ENCODE data around the gene KCNQ1. TPM values are rescaled to one million over a fixed set of nuclear protein-coding genes. Genes with fewer than 3 reads are reported as not detected.

KCNQ1 gene
- total RNA-seq, 1 donor from 2014 or later = 3.4 TPM

DNA sequence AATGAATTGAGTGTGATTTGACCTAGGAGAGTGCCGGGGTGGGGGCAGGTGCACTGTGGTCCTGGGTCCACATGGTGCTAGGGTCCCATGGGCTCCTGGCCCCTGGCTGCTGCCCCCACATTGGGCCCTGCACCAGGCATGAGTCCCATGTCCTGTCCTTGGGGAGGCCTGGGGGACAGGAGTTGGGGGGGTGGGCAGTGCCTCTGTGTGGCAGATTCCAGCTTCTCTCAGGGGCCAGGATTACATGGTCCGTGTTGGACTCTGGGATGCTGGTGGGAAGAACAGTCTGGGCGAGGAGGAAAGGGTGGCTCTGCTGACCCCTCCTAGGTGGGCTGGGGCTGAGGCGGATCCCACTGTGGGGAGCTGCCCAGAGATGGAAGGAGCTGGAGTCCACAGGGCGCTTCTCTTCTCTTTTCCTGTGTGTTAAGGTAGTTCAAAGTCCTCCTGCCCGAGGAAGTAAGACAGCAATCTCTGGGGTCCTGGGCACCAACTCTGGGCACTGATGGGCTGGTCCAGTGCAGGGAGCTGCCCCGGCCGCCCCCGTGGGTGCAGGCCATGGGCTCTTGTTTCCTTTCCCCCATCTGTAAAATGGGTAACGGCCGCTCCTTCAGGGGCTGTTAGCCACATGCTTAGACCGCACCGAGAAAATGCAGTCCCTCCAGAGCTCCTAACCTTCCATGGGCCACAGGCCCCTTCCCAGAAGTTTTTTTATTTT lies 19.8 kb downstream of the KCNQ1 start:
- H3K9me3 Mint-ChIP-seq = no peaks in the 10 kb centered on the region
- no peak overlapping the region for H3K27ac Mint-ChIP-seq
- peaks cover 19% of the 10 kb centered on the region for H3K4me1 Mint-ChIP-seq (ENCODE audit: low read depth)
- H3K4me3 Mint-ChIP-seq (ENCODE audit: low read depth) = no peak overlapping the region
- DNase-seq (ENCODE audit: low spot score) = no peak
- intact Hi-C loops (cut with micrococcal nuclease) = no loop called here
- no peaks in the 10 kb centered on the region for H3K36me3 Mint-ChIP-seq (ENCODE audit: low read depth)
- peaks cover 10% of the 10 kb centered on the region for H3K27me3 Mint-ChIP-seq (ENCODE audit: low read depth)

DNA sequence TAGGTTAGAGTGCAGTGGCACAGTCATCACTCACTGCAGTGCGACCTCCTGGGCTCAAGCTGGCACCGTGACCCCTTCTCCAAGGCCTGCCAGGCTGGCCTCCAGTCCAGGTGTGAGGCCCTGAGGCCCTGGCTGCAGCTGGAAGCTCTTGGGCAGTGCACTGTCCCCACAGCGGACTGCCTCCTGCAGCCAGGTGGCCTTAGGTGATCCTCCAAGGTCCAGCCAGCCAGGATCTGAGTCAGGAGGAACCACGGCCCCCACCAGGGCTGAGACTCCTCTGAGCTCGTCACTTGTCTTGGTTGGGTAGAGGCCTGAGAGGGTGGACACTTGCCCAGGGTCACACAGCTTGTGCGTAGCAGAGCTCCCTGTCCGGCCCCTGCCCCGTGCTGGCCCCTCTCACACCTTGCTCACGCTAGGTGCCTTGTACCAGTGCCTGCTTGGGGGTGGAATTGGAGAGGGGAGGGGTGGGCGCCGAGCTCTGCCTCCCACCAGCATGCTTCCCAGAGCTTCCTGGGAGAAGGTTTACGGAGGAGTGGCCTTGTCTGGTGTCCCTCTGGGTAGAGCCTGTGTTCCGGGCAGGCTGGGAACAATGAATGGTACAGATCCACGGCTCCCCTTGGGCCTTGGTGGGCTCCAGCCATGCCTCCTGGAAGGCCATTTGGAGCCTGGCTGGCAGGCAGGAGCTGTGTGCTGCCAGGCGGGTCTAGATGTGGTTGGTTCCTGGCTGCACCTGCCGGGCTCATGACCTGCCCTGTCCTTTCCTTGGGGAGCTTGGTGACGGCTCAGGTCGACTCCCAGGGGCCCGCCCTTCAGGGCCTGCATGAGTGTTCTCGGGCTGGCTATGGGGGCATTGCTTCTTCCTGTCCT lies 20.6 kb downstream of the KCNQ1 start:
- no peak for DNase-seq (ENCODE audit: low spot score)
- Mint-ChIP-seq H3K27me3 (ENCODE audit: low read depth) (peaks cover 14% of the 10 kb centered on the region), H3K4me3 (ENCODE audit: low read depth) (no peak overlapping the region), H3K9me3 (no peaks in the 10 kb centered on the region), H3K4me1 (ENCODE audit: low read depth) (peaks cover 19% of the 10 kb centered on the region), H3K27ac (no peak overlapping the region), H3K36me3 (ENCODE audit: low read depth) (no peaks in the 10 kb centered on the region)
- intact Hi-C loops (cut with micrococcal nuclease) = loop anchor here (2.0 kb wide), 1 partner anchor 15 kb away; no protein-coding TSS in a partner anchor

DNA sequence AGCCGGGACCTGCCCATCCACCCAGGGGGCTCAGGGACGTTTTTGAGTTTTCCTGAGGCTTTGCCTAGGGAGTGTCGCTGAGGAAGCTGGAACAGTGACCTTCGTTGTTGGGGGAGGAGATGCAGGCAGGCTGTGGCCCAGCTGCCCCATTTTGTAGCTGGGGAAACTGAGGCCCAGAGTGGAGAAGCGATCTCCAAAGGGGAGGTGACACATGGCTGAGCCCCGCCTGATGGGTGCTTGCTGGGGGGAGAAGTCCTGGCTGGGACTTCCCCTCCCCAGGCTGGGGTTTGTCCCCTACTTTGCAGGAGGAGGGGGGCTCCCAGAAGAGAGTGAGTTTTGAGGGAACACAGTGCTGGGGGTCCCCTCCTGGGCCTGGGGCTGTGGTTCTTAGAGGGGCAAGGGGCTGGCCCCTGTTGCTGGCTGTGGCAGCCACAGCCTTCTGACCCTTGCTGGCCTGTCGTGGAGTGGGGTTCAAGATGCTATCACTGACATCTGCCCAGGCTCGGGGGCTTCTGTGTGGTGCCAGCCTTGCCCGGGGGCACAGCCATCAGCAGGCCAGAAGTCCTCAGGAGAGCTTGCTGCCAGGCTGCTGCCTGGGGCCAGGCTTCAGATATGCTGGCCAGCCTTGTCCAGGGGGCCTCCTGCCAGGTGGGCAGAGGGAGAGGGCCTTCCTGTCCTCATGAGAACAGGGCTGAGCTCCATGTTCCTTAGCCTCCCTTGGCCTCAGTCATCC lies 21.4 kb downstream of the KCNQ1 start:
- intact Hi-C loops (cut with micrococcal nuclease) = loop anchor here (2.0 kb wide), 1 partner anchor 15 kb away; no protein-coding TSS in a partner anchor
- Mint-ChIP-seq H3K9me3 (no peaks in the 10 kb centered on the region), H3K27me3 (ENCODE audit: low read depth) (peaks cover 14% of the 10 kb centered on the region), H3K36me3 (ENCODE audit: low read depth) (no peaks in the 10 kb centered on the region), H3K4me1 (ENCODE audit: low read depth) (peaks cover 19% of the 10 kb centered on the region), H3K4me3 (ENCODE audit: low read depth) (no peak overlapping the region), H3K27ac (no peak overlapping the region)
- no peak for DNase-seq (ENCODE audit: low spot score)

DNA sequence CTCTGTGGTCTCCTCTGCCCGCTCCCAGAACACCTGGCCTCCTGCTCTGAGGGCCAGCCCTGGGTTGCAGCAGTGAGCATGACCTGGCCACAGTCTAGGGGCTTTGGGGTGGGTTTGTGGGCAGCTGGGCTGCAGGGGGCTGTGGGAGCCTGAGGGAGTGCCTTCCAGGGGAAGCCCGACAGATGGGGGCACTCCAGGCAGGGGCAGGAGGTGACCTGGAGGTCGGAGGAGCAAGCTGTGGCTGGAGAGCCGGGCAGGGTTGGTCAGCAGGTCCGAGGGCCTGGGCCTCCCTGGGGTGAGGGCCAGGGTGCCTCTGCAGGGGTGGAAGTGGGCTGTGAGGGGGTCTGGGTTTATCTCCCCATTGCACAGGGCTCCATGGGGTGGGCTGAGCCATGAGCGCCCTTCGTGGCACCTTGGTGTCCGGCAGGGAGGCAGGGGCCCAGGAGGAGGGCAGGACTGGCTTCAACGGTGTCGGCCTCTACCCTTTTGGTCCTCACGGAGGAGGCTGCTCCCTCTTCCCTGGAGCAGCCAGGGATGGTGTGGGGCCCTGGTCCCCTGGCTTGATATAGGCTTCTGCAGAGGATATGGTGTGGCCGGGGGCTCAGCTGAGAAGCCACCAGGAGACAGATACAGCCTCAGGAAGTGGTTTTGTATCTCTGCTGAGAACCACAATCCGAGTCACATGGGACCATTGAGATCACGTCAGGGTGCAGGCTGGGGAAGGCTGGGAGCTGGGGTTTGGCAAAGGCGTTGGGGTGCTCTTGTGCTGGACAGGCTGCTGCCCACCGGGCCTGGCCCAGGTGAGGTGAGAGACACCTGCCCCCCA lies 22.3 kb downstream of the KCNQ1 start:
- H3K27me3 Mint-ChIP-seq (ENCODE audit: low read depth) = peaks cover 14% of the 10 kb centered on the region
- no peaks in the 10 kb centered on the region for H3K36me3 Mint-ChIP-seq (ENCODE audit: low read depth)
- no peaks in the 10 kb centered on the region for H3K9me3 Mint-ChIP-seq
- intact Hi-C loops (cut with micrococcal nuclease) = loop anchor here (2.0 kb wide), 1 partner anchor 14 kb away; no protein-coding TSS in a partner anchor
- H3K4me1 Mint-ChIP-seq (ENCODE audit: low read depth) = peaks cover 19% of the 10 kb centered on the region
- no peak overlapping the region for H3K27ac Mint-ChIP-seq
- DNase-seq (ENCODE audit: low spot score) = peak; percentile 70
- no peak overlapping the region for H3K4me3 Mint-ChIP-seq (ENCODE audit: low read depth)

DNA sequence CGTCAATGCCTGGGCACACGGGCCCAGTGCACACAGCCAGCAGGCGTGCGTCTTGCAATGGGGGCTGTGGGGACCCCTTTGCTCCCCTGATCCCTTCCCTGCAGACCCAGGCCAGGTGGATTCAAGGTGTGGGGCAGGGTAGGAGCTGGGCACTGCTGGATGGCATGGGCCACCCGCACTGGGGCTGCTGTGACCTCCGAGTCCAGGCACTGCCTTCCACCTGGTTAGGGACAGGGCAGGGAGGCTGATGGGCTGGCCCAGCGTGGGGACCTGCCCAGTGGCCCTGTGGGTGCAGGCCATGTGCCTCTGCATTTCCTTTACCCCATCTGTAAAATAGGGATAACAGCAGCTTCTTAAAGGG lies 22.9 kb downstream of the KCNQ1 start:
- no peak overlapping the region for H3K4me3 Mint-ChIP-seq (ENCODE audit: low read depth)
- no peaks in the 10 kb centered on the region for H3K9me3 Mint-ChIP-seq
- H3K27ac Mint-ChIP-seq = no peak overlapping the region
- H3K27me3 Mint-ChIP-seq (ENCODE audit: low read depth) = peaks cover 14% of the 10 kb centered on the region
- DNase-seq (ENCODE audit: low spot score) = no peak
- H3K36me3 Mint-ChIP-seq (ENCODE audit: low read depth) = no peaks in the 10 kb centered on the region
- intact Hi-C loops (cut with micrococcal nuclease) = loop anchor here (2.0 kb wide), 1 partner anchor 13 kb away; no protein-coding TSS in a partner anchor
- H3K4me1 Mint-ChIP-seq (ENCODE audit: low read depth) = peaks cover 19% of the 10 kb centered on the region

DNA sequence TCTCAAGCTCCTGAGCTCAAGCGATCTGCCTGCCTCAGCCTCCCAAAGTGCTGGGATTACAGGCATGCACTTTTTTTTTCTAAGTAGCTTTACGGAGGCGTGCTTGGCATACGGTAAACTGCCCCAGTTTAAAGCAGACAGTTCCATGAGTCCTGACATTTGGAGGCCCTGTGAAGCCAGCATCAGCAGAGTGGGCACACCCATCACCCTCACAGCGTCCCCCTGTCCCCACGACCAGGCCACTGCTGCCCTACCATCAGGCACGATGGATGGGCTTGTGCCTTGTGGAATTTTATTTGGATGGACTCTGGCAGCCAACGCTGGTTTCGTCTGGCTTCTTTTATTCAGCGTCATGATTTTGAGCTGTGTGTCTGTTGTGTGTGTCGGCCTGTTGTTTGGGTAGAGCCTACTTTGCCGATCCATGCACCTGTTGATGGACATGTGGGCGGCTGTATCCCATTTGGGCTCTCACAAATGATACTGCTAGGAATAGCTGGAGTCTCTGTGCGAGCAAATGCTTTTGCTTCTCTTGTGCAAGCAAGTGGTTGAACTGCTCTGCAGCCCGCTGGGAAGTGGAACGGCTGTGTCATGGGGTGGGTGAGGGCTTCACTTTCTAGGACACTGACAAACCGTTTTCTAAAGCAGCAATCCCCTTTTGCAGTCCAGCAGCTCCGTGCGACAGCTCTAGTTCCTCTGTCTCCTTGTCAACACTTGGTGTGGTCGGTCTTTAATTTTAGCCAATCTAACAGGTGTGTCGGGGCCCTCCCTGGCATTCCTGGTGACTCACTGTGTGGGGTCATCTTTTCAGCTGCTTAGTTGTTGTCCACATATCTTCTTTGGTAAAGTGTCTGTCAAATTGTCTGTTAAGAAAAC lies 23.8 kb downstream of the KCNQ1 start:
- DNase-seq (ENCODE audit: low spot score) = no peak
- Mint-ChIP-seq H3K4me3 (ENCODE audit: low read depth) (no peak overlapping the region), H3K4me1 (ENCODE audit: low read depth) (peaks cover 19% of the 10 kb centered on the region), H3K9me3 (no peaks in the 10 kb centered on the region), H3K36me3 (ENCODE audit: low read depth) (no peaks in the 10 kb centered on the region), H3K27me3 (ENCODE audit: low read depth) (peaks cover 14% of the 10 kb centered on the region), H3K27ac (no peak overlapping the region)
- intact Hi-C loops (cut with micrococcal nuclease) = no loop called here

DNA sequence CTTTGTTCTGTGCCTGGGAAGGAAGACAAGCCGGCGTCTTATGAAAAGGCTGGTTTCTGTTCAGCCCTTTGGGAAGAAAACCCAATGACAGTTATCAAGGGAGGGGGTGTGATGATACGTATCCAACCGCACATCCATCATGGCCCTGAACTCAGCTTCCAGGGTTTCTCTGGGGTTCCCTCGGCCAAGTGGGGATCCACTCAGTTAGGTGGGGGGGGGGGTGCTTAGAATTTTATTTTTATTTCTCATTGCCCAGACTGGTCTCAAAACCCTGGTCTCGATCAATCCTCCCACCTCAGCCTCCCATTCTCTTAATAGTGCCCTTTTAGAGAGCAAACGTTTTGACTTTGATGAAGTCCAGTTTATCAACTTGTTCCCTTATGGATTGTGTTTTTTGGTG lies 25.7 kb downstream of the KCNQ1 start:
- peaks cover 19% of the 10 kb centered on the region for H3K4me1 Mint-ChIP-seq (ENCODE audit: low read depth)

DNA sequence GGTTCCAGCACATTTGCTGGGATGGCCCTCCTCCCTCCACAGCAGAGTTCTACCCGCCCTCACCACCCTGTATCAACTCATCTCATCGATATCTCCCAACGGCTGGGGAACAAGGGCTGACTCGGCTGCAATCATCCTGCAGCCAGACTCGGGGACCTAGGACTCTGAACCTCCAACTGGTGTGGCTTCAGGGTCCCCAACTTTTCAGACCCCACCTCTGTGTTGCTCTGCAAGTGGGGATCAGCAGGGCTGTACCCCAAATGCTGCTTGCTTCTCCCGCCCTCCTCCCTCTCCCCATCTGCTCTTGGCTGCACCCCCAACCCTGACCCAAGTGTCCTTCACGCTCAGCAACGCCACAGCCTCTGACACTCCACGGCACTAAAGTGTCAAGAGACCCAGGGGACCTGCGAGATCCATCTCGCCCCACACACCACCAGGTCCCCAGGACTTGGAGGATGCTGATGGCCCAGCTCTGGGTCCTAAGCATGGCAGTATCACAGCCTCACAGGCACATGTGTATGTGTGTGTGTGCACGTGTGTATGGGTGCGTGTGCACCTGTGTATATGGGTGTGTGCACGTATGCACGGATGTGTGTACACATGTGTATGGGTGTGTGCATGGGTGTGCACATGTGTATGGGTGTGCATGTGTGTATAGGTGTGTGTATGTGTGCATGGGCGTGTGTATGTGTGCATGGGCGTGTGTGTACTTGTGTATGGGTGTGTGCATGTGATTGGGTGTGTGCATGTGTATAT lies 26.4 kb downstream of the KCNQ1 start:
- no peak for DNase-seq (ENCODE audit: low spot score)
- Mint-ChIP-seq H3K4me1 (ENCODE audit: low read depth) (peaks cover 19% of the 10 kb centered on the region), H3K9me3 (no peaks in the 10 kb centered on the region), H3K27me3 (ENCODE audit: low read depth) (peaks cover 14% of the 10 kb centered on the region), H3K27ac (no peak overlapping the region), H3K36me3 (ENCODE audit: low read depth) (no peaks in the 10 kb centered on the region), H3K4me3 (ENCODE audit: low read depth) (no peak overlapping the region)
- intact Hi-C loops (cut with micrococcal nuclease) = no loop called here

More for the DNA sequence above, 25.7 kb downstream of the KCNQ1 start:
- peaks cover 14% of the 10 kb centered on the region for H3K27me3 Mint-ChIP-seq (ENCODE audit: low read depth)
- no peaks in the 10 kb centered on the region for H3K36me3 Mint-ChIP-seq (ENCODE audit: low read depth)
- no peaks in the 10 kb centered on the region for H3K9me3 Mint-ChIP-seq
- intact Hi-C loops (cut with micrococcal nuclease) = no loop called here
- no peak overlapping the region for H3K4me3 Mint-ChIP-seq (ENCODE audit: low read depth)
- no peak overlapping the region for H3K27ac Mint-ChIP-seq
- no peak for DNase-seq (ENCODE audit: low spot score)

DNA sequence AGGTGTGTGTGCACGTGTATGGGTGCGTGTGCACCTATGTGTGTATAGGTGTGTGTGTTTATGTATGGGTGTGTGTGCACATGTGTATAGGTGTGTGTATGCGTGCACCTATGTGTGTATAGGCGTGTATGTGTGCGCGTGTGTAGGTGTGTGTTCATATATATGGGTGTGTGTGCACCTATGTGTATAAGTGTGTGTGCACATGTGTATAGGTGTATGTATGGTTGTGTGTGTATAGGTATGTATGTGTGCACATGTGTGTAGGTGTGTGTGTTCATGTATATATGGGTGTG lies 26.9 kb downstream of the KCNQ1 start:
- intact Hi-C loops (cut with micrococcal nuclease) = no loop called here
- Mint-ChIP-seq H3K4me3 (ENCODE audit: low read depth) (no peak overlapping the region), H3K36me3 (ENCODE audit: low read depth) (no peaks in the 10 kb centered on the region), H3K9me3 (no peaks in the 10 kb centered on the region), H3K4me1 (ENCODE audit: low read depth) (peaks cover 14% of the 10 kb centered on the region), H3K27ac (no peak overlapping the region), H3K27me3 (ENCODE audit: low read depth) (peaks cover 14% of the 10 kb centered on the region)
- DNase-seq (ENCODE audit: low spot score) = no peak

DNA sequence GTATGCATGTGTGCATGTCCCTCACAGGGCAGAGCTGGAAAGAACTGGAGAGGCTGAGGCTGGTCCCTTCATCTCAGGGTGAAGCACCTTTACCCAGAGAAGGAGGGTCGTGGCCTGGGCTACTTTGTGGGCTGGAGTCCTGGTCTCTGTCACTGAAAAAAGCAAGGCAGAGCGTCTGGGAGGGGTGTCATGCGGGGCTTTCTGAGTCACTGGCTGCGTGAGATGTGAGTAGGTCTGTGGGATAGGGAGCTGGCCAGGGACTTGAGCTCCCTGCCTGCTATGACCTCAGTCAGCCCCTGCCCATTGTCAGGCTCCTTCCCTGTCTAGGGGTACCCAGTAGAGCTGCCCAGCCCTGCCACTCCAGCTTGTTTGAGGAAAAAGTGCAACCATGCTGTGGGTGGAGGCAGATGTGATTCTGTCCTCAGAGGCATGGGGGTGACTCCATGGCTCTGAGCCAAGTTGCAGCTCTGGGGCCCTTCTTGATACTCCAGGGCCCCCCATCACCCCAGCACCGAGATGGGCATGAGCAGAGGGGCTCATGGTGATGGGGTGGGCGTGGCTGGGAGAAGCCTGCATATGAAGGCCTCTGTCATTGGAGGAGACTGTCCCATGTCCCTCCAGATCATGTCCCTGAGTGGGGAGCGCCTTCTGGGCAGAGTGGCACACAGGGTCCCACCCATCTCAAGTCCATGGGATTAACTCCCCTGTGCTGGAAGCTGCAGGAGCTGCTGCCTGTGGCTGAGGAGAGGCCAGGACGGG lies 27.8 kb downstream of the KCNQ1 start:
- Mint-ChIP-seq H3K36me3 (ENCODE audit: low read depth) (peaks cover under 1% of the 10 kb centered on the region), H3K4me1 (ENCODE audit: low read depth) (peaks cover 7% of the 10 kb centered on the region), H3K27ac (no peak overlapping the region), H3K9me3 (peaks cover under 1% of the 10 kb centered on the region), H3K4me3 (ENCODE audit: low read depth) (no peak overlapping the region), H3K27me3 (ENCODE audit: low read depth) (peaks cover 14% of the 10 kb centered on the region)
- intact Hi-C loops (cut with micrococcal nuclease) = no loop called here
- no peak for DNase-seq (ENCODE audit: low spot score)
